Right atrium auricular region (tissue), 2 donors: Measurements from ENCODE around the gene YTHDC1. TPM values are rescaled to one million over a fixed set of nuclear protein-coding genes. Genes with fewer than 3 reads are reported as not detected.

ENCODE experiments used
- DNase-seq: peaks from one replicate; pipeline ENCODE4 v3.0.0-alpha.2; 2019; ENCODE audit warnings: low spot score
- H3K27ac ChIP-seq, 2 donors: fragments of 200-600 bp; sonication (generic); 1 replicate in 1 of 2; 2 replicates in 1 of 2; pipeline ENCODE4 v1.5.1; 2016 to 2019
- H3K27me3 ChIP-seq, 2 donors: fragments of 200-600 bp; sonication (generic); one replicate each; pipeline versions ENCODE4 v1.5.1 to v1.6.0; 2017 to 2019
- H3K36me3 ChIP-seq: fragments of 200-600 bp; sonication (generic); one replicate; pipeline ENCODE4 v1.5.1; 2016
- H3K4me1 ChIP-seq, 2 donors: fragments of 200-600 bp; sonication (generic); one replicate each; pipeline versions ENCODE4 v1.5.1 to v1.6.0; 2017 to 2019
- H3K4me3 ChIP-seq, 2 donors: fragments of 200-600 bp; sonication (generic); 1 replicate in 1 of 2; 2 replicates in 1 of 2; pipeline ENCODE4 v1.5.1; 2017 to 2019; ENCODE audit warnings: mild to moderate bottlenecking in 1 of 2, moderate library complexity in 1 of 2
- H3K9me3 ChIP-seq, 2 donors: fragments of 200-600 bp; sonication (generic); one replicate each; pipeline ENCODE4 v1.5.1; 2019
- CTCF ChIP-seq, 2 donors: fragments of 200-600 bp; sonication (generic); IDR thresholded peaks; one replicate each; pipeline ENCODE4 v1.5.1; 2019; ENCODE audit warnings: antibody characterized with exemption in 2 of 2
- total RNA-seq, 2 donors: library from RNA; depleted of rRNA; stranded (reverse); fragments of >200 nt; gene quantifications; one replicate each; pipeline ENCODE4 v1.1.0, GENCODE V29; 2016

YTHDC1 gene
- total RNA-seq, 2 donors from 2014 or later: 32.6 to 35.6 TPM

- TF ChIP-seq CTCF (IDR thresholded peaks at IDR 0.05): no peak
- no peak for DNase-seq
- H3K9me3 ChIP-seq: peaks cover 0 to 4% of the 10 kb centered on the region in 2 donors
- H3K4me3 ChIP-seq: no peak overlapping the region
- no peaks in the 10 kb centered on the region for H3K27me3 ChIP-seq
- no peaks in the 10 kb centered on the region for H3K36me3 ChIP-seq
- H3K27ac ChIP-seq: no peak overlapping the region
- H3K4me1 ChIP-seq: no peaks in the 10 kb centered on the region
These were observed 50.1 kb downstream of the YTHDC1 start for GRCh38 chr4:68299492-68300457.

GRCh38 chr4:68297137-68297536, 52.8 kb downstream of the YTHDC1 start:
- Histone ChIP-seq H3K4me1 (no peaks in the 10 kb centered on the region), H3K9me3 (peaks cover 0 to 4% of the 10 kb centered on the region in 2 donors), H3K4me3 (no peak overlapping the region), H3K27ac (no peak overlapping the region), H3K27me3 (no peaks in the 10 kb centered on the region), H3K36me3 (no peaks in the 10 kb centered on the region)
- TF ChIP-seq CTCF (IDR thresholded peaks at IDR 0.05): no peak
- no peak for DNase-seq

GRCh38 chr4:68291256-68291655, 58.6 kb downstream of the YTHDC1 start:
- H3K4me1 ChIP-seq: no peaks in the 10 kb centered on the region
- no peaks in the 10 kb centered on the region for H3K27me3 ChIP-seq
- H3K36me3 ChIP-seq: no peaks in the 10 kb centered on the region
- H3K9me3 ChIP-seq: no peaks in the 10 kb centered on the region
- no peak overlapping the region for H3K27ac ChIP-seq
- DNase-seq: no peak
- TF ChIP-seq CTCF (IDR thresholded peaks at IDR 0.05): no peak
- no peak overlapping the region for H3K4me3 ChIP-seq

- no peak for TF ChIP-seq CTCF (IDR thresholded peaks at IDR 0.05)
- no peaks in the 10 kb centered on the region for H3K4me1 ChIP-seq
- no peak overlapping the region for H3K27ac ChIP-seq
- DNase-seq: no peak
- no peaks in the 10 kb centered on the region for H3K36me3 ChIP-seq
- no peaks in the 10 kb centered on the region for H3K27me3 ChIP-seq
- H3K9me3 ChIP-seq: no peaks in the 10 kb centered on the region
- no peak overlapping the region for H3K4me3 ChIP-seq
These were observed 61.5 kb downstream of the YTHDC1 start for GRCh38 chr4:68288393-68288740.

GRCh38 chr4:68287704-68288392, 62.0 kb downstream of the YTHDC1 start:
- TF ChIP-seq CTCF (IDR thresholded peaks at IDR 0.05): no peak
- DNase-seq: no peak
- H3K27me3 ChIP-seq: no peaks in the 10 kb centered on the region
- no peaks in the 10 kb centered on the region for H3K9me3 ChIP-seq
- H3K4me1 ChIP-seq: no peaks in the 10 kb centered on the region
- H3K4me3 ChIP-seq: no peak overlapping the region
- no peaks in the 10 kb centered on the region for H3K36me3 ChIP-seq
- H3K27ac ChIP-seq: no peak overlapping the region
